Measurements from ENCODE around the gene ZNF518B.
"Not testable (repeated sequence)": the region's sequence is repeated elsewhere in the genome, so short reads cannot be mapped to it uniquely, and the experiment has no call there.

ZNF518B gene

DNA sequence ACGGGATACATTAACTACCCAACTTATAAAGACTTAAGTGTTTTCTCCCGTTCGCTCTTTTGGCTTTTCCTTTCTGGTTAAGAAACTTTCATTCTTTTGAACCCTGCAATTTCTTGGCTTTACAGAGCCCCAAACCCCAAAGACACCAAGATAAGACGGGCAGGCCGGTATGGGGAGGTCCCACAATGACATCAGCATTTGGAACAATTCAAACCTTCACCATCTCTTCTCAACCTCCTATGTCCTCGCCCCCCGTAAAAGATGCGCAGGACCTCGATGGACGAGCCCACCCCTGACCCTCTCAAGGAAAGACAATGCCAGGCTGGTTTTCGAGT, 999 bp downstream of the ZNF518B start:
- no peak for DNase-seq (ENCODE audit: low read depth in 2 of 2)

DNA sequence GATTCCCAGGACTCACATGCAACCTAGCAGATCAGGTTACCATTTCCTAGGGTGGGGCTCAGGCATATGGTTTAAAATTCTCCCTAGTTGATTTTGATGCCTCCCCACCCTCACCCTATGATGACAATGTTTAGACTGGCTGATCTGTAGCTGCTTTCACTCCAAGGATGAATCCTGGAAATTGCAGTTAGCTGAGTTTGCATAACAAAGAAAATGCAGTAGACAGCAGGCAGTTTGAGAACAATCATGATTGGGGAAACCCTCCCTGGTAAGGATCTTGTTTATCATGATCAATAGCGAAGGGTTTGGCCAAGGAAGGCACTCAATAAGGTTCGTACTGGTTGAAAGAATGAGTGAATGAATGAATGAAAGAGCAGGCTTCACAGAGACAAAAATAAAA, 2.1 kb downstream of the ZNF518B start:
- no peak for DNase-seq (ENCODE audit: low read depth in 2 of 2)

DNA sequence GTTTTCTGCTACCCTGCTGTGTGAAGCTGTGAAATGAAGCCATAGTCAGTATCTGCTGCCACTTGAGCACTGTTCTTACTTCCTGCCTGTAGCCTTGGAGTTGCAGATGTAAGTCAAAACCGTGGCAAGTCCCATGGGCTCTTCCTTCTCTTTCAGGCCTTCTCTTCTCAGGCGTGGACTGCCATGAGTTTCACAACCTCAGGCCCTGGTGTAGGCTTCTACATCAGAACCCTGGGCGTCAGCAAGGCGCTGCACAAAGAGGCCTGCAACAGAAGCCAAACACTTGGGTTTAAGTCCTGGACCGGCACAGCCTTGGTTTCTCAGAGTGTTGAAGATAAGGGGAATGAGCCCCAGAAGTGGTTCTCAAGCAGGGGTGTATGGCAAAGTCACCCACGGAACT, 2.5 kb downstream of the ZNF518B start:
- DNase-seq (ENCODE audit: low read depth in 2 of 2) = no peak

- DNase-seq (ENCODE audit: low read depth in 2 of 2) = no peak
Observed at GRCh38 chr4:10454121-10454520, 3.1 kb downstream of the ZNF518B start.

DNA sequence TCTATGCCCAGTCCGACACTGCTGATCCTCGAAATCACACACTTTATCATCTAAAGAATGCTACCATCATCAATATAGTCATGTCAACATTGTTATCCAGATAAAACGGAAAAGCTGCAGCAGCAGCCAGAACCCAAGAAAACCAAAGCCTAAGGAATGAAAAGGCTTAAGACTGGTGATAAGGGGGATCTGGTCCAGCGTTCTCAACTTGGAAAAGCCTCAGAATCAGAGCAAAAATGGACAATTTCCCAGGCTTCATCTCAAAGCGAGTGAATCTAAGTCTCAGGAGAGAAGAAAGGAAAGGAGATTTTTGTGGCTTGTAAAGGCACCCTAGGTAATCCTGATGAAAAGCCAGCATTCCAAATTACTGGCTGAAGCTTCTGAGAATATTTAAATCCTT, 8.2 kb downstream of the ZNF518B start:
- DNase-seq (ENCODE audit: low read depth in 2 of 2) = no peak

DNA sequence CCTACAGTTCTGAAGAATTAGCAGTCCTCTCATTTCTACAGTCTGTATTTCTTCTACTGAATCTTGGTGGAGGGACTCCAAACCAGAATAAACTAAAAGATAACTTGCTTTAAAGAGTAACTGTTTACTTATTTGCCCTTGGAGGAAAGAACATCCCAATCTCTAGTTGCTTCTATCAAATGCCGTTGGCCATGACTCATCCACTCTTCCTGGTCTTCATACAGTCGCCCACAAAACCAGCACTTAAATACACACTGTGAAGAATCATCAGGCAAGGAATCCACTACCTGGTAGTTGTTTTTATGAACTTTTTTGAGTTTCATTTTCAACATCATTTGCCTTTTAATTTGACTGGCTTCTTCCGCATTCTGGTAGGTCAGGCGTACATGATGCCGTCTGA, 14.2 kb downstream of the ZNF518B start:
- DNase-seq (ENCODE audit: low read depth in 2 of 2) = no peak

GRCh38 chr4:10441512-10441911, 15.7 kb downstream of the ZNF518B start:
- no peak for DNase-seq (ENCODE audit: low read depth in 2 of 2)

DNA sequence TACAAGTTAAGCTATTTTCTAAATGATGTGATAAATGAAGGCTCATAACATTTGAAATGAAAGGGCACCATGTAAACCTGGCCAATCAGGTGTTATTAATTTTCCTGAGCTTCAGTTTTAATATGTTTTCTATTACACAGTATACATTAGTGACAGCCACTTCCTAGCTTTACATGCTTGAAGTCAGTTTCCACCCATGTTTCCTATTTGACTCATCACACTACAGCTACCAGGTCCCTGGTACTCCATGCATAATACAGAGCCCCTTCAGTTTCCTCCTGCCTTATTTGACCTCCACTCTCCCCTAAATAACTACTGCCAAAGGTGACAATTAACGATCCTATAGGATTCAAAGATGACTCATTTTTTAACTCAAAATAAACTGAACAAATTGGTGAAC, 18.3 kb downstream of the ZNF518B start:
- no peak for DNase-seq (ENCODE audit: low read depth in 2 of 2)

- no peak for DNase-seq (ENCODE audit: low read depth in 2 of 2)
Observed at GRCh38 chr4:10437735-10438134, 19.5 kb downstream of the ZNF518B start.

DNA sequence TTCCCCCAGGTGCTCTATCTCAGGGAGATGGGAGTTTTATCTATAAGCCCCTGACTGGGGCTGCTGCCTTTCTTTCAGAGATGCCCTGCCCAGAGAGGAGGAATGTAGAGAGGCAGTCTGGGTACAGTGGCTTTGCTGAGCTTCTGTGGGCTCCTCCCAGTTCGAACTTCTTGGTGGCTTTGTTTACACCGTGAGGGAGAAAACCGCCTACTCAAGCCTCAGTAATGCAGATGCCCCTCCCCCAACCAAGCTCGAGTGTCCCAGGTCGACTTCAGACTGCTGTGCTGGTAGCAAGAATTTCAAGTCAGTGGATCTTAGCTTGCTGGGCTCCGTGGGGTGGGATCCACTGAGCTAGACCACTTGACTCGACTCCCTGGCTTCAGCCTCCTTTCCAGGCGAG, 29.5 kb downstream of the ZNF518B start:
- DNase-seq (ENCODE audit: low read depth in 2 of 2) = not testable (repeated sequence)

GRCh38 chr4:10421344-10422055, 35.7 kb downstream of the ZNF518B start:
- DNase-seq (ENCODE audit: low read depth in 2 of 2) = no peak

GRCh38 chr4:10417740-10418139, 39.5 kb downstream of the ZNF518B start:
- DNase-seq (ENCODE audit: low read depth in 2 of 2) = no peak

GRCh38 chr4:10416441-10416840, 40.8 kb downstream of the ZNF518B start:
- no peak for DNase-seq (ENCODE audit: low read depth in 2 of 2)

DNA sequence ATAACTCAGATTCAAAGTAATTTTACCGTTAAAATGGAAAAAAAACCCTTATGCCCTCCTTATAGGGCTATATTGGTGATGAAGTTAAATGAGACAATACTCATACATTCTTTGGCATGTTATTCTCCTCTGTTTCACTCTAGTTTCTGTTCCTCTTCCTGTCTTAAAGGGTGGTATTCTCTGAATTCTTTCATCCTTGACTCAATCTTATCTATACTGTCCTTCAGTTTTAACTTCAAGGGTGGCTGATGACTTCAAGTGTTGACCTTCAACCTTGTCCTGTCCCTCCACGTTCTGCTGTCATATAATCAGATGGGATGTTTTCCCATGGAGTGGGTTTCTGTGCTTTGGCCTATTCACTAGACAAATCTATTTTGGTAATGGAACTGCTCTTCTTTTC, 44.0 kb downstream of the ZNF518B start:
- DNase-seq (ENCODE audit: low read depth in 2 of 2) = no peak

GRCh38 chr4:10405672-10406071, 51.6 kb downstream of the ZNF518B start:
- DNase-seq (ENCODE audit: low read depth in 2 of 2) = no peak

GRCh38 chr4:10403633-10404445, 53.4 kb downstream of the ZNF518B start:
- no peak for DNase-seq (ENCODE audit: low read depth in 2 of 2)

GRCh38 chr4:10395971-10396580, 61.1 kb downstream of the ZNF518B start:
- no peak for DNase-seq (ENCODE audit: low read depth in 2 of 2)
